Nephron progenitor cell (in vitro differentiated cells): ENCODE results near the gene NAALADL1.
A peak's percentile ranks its signal among the peaks of the same experiment; 100 is the strongest.

Source experiments
- DNase-seq: peaks from one replicate; pipeline ENCODE4 v3.0.0; 2021
- H3K27ac Mint-ChIP-seq: 2 replicates; pipeline ENCODE4 v1.8.0; 2021; ENCODE audit warnings: mild to moderate bottlenecking, moderate library complexity, mixed read lengths
- H3K27me3 Mint-ChIP-seq: 2 replicates; pipeline ENCODE4 v1.8.0; 2021; ENCODE audit warnings: mild to moderate bottlenecking, low read depth, mixed read lengths; ENCODE audit not compliant: poor library complexity
- H3K36me3 Mint-ChIP-seq: 2 replicates; pipeline ENCODE4 v1.8.0; 2021; ENCODE audit warnings: low read depth, mixed read lengths
- H3K4me1 Mint-ChIP-seq: 2 replicates; pipeline ENCODE4 v1.8.0; 2021; ENCODE audit warnings: mixed read lengths
- H3K4me3 Mint-ChIP-seq: 2 replicates; pipeline ENCODE4 v1.8.0; 2021; ENCODE audit warnings: mild to moderate bottlenecking, moderate library complexity, mixed read lengths
- H3K9me3 Mint-ChIP-seq: 2 replicates; pipeline ENCODE4 v1.8.0; 2021; ENCODE audit warnings: mild to moderate bottlenecking, moderate library complexity, mixed read lengths
- TF ChIP-seq, protein P1 (sequence below): fragments of 200-600 bp; sonication (generic); IDR thresholded peaks from 2 replicates; pipeline ENCODE4 v1.5.0; 2021; ENCODE audit warnings: antibody characterized with exemption

The NAALADL1 gene

DNA sequence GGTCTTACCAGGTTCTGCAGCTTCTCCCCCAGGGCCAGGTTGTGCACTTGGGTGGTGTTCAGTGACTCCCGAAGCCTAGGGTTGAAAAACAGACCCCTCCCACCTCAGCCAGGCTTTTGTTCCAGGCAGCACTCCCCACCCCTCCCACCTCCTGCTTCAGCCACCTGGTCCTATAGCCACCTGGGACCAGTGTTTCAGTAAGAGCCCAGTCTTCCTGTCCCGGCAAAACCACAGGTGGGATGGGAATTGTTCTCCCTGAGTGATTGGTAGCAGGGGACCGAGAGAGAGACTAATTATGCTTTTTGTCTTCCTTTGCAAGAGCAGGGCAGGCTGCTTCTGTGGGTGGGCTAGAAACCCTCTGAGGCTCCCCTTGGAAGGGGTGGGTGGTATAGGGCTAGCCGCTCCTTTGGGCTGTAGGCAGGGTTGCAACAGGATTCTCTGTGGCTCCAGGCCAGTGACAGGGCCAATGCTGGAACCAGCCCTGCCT is 8.5 kb upstream of the NAALADL1 start:
- no peak overlapping the region for H3K4me3 Mint-ChIP-seq
- no peaks in the 10 kb centered on the region for H3K36me3 Mint-ChIP-seq
- TF ChIP-seq, protein P1, sequence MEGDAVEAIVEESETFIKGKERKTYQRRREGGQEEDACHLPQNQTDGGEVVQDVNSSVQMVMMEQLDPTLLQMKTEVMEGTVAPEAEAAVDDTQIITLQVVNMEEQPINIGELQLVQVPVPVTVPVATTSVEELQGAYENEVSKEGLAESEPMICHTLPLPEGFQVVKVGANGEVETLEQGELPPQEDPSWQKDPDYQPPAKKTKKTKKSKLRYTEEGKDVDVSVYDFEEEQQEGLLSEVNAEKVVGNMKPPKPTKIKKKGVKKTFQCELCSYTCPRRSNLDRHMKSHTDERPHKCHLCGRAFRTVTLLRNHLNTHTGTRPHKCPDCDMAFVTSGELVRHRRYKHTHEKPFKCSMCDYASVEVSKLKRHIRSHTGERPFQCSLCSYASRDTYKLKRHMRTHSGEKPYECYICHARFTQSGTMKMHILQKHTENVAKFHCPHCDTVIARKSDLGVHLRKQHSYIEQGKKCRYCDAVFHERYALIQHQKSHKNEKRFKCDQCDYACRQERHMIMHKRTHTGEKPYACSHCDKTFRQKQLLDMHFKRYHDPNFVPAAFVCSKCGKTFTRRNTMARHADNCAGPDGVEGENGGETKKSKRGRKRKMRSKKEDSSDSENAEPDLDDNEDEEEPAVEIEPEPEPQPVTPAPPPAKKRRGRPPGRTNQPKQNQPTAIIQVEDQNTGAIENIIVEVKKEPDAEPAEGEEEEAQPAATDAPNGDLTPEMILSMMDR = no peak
- H3K27me3 Mint-ChIP-seq = peaks cover 11% of the 10 kb centered on the region
- H3K9me3 Mint-ChIP-seq = no peaks in the 10 kb centered on the region
- no peak for DNase-seq
- H3K4me1 Mint-ChIP-seq = peaks cover 18% of the 10 kb centered on the region
- H3K27ac Mint-ChIP-seq = no peak overlapping the region

DNA sequence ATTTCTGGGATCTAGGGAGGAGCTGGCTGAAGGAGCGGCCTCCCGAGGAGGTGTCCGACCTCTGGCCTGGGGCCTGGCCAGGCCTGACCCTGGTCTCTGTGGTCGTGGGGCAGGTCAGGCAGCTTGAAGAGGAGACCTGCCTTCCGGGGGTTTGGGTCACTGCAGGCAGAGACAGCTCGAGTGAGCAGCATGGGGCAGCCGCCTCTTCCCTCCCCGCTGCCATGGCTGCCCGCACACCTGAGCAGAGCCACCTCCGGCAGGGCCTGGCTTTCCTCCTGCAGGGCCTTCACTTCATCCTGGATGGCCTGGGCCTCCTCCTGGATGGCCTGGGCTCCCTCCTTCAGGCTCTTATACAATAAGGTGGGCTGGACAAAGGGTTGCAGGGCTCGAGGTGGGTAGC is 8.0 kb upstream of the NAALADL1 start:
- peaks cover 18% of the 10 kb centered on the region for H3K4me1 Mint-ChIP-seq
- H3K27ac Mint-ChIP-seq = no peak overlapping the region
- H3K9me3 Mint-ChIP-seq = no peaks in the 10 kb centered on the region
- no peaks in the 10 kb centered on the region for H3K36me3 Mint-ChIP-seq
- H3K4me3 Mint-ChIP-seq = no peak overlapping the region
- TF ChIP-seq, protein P1 = no peak
- no peak for DNase-seq
- peaks cover 12% of the 10 kb centered on the region for H3K27me3 Mint-ChIP-seq

DNA sequence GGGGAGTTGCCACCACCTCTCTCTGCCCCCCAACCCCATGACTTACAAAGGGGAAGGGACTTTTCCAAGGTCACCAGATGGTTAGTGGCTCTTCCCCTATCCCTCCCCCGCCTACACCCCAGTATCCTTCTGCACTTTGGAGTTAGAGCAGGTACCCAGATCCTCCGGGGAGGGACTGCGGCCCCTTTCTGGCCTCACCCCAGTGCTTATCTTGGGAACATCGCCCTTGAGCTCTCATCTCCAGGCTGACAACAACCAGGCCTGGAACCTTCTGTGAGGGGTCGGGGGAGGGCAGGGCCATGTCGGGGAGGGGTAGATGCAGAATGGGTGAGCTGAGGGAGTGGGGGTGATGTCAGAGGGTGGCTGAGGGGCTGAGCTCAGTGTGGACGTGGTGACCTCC is 7.5 kb upstream of the NAALADL1 start:
- no peak for DNase-seq
- Mint-ChIP-seq H3K27me3 (peaks cover 14% of the 10 kb centered on the region), H3K9me3 (no peaks in the 10 kb centered on the region), H3K27ac (no peak overlapping the region), H3K36me3 (no peaks in the 10 kb centered on the region), H3K4me1 (peaks cover 18% of the 10 kb centered on the region), H3K4me3 (no peak overlapping the region)
- TF ChIP-seq, protein P1 = no peak

DNA sequence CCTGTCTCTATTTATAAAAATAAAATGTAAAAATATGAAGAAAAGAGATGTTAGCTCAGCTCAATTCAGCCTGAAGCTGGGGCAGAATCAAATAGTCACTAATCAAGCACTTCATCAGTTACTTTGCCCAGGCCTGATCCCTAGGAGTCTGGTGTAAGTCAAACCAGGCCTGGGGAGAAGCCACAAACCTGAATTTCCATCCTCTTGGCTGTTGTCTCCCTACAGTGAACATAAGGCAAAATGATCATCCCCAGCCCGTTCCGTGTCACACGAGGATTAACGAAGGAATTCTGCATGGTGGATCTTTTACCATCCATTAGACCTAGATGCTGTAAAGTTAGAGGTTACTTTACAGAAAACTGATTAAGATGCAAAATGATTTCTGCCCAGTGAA is 6.5 kb upstream of the NAALADL1 start:
- Mint-ChIP-seq H3K27ac (no peak overlapping the region), H3K27me3 (peaks cover 18% of the 10 kb centered on the region), H3K9me3 (no peaks in the 10 kb centered on the region), H3K36me3 (no peaks in the 10 kb centered on the region), H3K4me3 (no peak overlapping the region), H3K4me1 (peaks cover 18% of the 10 kb centered on the region)
- no peak for DNase-seq
- TF ChIP-seq, protein P1 = no peak

DNA sequence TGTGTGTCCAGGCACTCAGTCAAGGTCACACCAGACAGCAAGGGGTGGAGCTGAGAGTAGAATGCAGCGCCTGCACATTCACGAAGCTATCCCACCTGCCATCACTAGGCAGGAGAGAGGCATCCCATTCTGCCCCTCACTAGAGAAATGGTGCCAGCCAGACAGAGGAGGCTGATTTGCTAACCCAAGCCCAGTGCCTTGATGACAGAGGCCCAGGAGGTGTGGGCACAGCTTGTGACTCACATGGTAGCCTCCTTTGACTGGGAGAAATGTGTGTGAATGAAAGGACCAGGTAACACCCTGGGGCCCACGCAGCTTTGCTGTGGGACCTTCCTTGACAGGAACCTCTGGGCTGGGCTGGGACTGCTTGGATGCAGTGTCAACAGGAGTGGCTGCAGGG is 5.2 kb upstream of the NAALADL1 start:
- Mint-ChIP-seq H3K9me3 (no peaks in the 10 kb centered on the region), H3K4me1 (peaks cover 18% of the 10 kb centered on the region), H3K27me3 (peaks cover 22% of the 10 kb centered on the region), H3K4me3 (no peak overlapping the region), H3K36me3 (no peaks in the 10 kb centered on the region), H3K27ac (no peak overlapping the region)
- DNase-seq = no peak
- TF ChIP-seq, protein P1 = no peak

DNA sequence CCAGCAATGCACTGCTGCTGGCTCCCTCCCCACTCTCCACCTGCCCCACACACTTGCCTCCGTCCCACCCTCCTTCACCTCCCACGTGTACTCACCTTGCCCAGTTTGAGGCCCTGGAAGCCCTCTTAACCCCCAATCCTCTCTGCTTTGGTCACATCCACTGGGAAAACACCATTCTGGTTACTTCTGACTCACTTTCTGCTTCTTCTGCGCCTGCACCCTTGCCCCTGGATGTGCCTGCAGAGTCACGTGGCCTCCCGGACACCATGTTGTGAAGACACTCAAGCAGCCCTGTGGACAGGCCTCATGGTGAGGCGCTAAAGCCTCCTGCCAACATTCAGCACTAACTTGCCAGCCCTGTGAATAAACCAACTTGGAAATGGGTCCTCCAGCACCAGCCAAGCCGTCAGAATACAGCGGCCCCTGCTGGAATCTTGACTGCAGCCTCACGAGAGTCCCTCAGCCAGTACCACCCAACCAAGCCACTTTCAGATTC is 2.6 kb upstream of the NAALADL1 start:
- Mint-ChIP-seq H3K9me3 (no peaks in the 10 kb centered on the region), H3K4me1 (peaks cover 5% of the 10 kb centered on the region), H3K27ac (peak overlapping the region; percentile 37), H3K36me3 (no peaks in the 10 kb centered on the region), H3K27me3 (peaks cover 30% of the 10 kb centered on the region), H3K4me3 (no peak overlapping the region)
- no peak for DNase-seq
- TF ChIP-seq, protein P1 = peak; percentile 9
